Esophagus squamous epithelium (tissue), 4 donors: ENCODE data around the gene ADAM33.

Experiments used
- CTCF ChIP-seq, 6 experiments: fragments of 450-650 bp in 4 of 6; fragments of 200-600 bp in 2 of 6; sonication (generic) in 2 of 6; IDR thresholded peaks; one replicate each; pipeline ENCODE4 v1.5.1; 2016 to 2019; ENCODE audit warnings: antibody characterized with exemption in 6 of 6, mild to moderate bottlenecking in 4 of 6, moderate library complexity in 4 of 6
- POLR2A ChIP-seq, 4 donors: fragments of 450-650 bp; IDR thresholded peaks; one replicate each; pipeline ENCODE4 v1.6.1; 2017; ENCODE audit warnings: antibody characterized with exemption in 4 of 4, mild to moderate bottlenecking in 4 of 4, moderate library complexity in 3 of 4

GRCh38 chr20:3646067-3646440 is 35.8 kb downstream of the ADAM33 start:
- TF ChIP-seq CTCF (IDR thresholded peaks at IDR 0.05) (no peak), POLR2A (IDR thresholded peaks at IDR 0.05) (no peak)
